HG03378 (cell line): ENCODE measurements around the gene CDC5L.

Experiments used
- ATAC-seq: cut with Tn5 transposase; IDR thresholded peaks from one replicate; pipeline ENCODE4 v1.9.1; 2021; ENCODE audit warnings: mild to moderate bottlenecking, moderate library complexity; ENCODE audit not compliant: unreplicated experiment

Gene CDC5L

GRCh38 chr6:44473393-44474189 lies 86.1 kb downstream of the CDC5L start:
- ATAC-seq, result no peak

GRCh38 chr6:44474190-44474631 lies 86.7 kb downstream of the CDC5L start:
- no peak for ATAC-seq

GRCh38 chr6:44474643-44475042 lies 87.1 kb downstream of the CDC5L start:
- ATAC-seq, result no peak

GRCh38 chr6:44475417-44475778 lies 87.9 kb downstream of the CDC5L start:
- ATAC-seq, result peak; percentile 23

GRCh38 chr6:44475779-44476434 lies 88.4 kb downstream of the CDC5L start:
- ATAC-seq, result peak; percentile 73

GRCh38 chr6:44476849-44477248 lies 89.3 kb downstream of the CDC5L start:
- no peak for ATAC-seq

- no peak for ATAC-seq
These were observed 89.9 kb downstream of the CDC5L start for GRCh38 chr6:44477293-44477894.

- ATAC-seq, result no peak
These were observed 90.7 kb downstream of the CDC5L start for GRCh38 chr6:44478158-44478557.

GRCh38 chr6:44478591-44479254 lies 91.2 kb downstream of the CDC5L start:
- no peak for ATAC-seq

- no peak for ATAC-seq
These were observed 92.6 kb downstream of the CDC5L start for GRCh38 chr6:44480097-44480541.

- ATAC-seq, result no peak
These were observed 93.5 kb downstream of the CDC5L start for GRCh38 chr6:44481056-44481455.

- no peak for ATAC-seq
These were observed 94.3 kb downstream of the CDC5L start for GRCh38 chr6:44481760-44482159.

GRCh38 chr6:44485601-44486401 lies 98.3 kb downstream of the CDC5L start:
- no peak for ATAC-seq

GRCh38 chr6:44487002-44487401 lies 99.5 kb downstream of the CDC5L start:
- ATAC-seq, result no peak

- ATAC-seq, result no peak
These were observed 100.1 kb downstream of the CDC5L start for GRCh38 chr6:44487586-44487985.

- ATAC-seq, result no peak
These were observed 102.6 kb downstream of the CDC5L start for GRCh38 chr6:44489910-44490604.

GRCh38 chr6:44493132-44493531 lies 105.6 kb downstream of the CDC5L start:
- no peak for ATAC-seq

- no peak for ATAC-seq
These were observed 106.1 kb downstream of the CDC5L start for GRCh38 chr6:44493593-44493992.

- ATAC-seq, result no peak
These were observed 106.5 kb downstream of the CDC5L start for GRCh38 chr6:44494011-44494501.
